ENCODE data around the gene TANC1.
"Not testable (repeated sequence)": the region's sequence is repeated elsewhere in the genome, so short reads cannot be mapped to it uniquely, and the experiment has no call there.

Gene TANC1

GRCh38 chr2:159032580-159032979, 64.1 kb downstream of the TANC1 start:
- no peak for DNase-seq

- DNase-seq, result no peak
Measured at GRCh38 chr2:159034713-159035112, 66.3 kb downstream of the TANC1 start.

- no peak for DNase-seq
Measured at GRCh38 chr2:159035790-159036411, 67.5 kb downstream of the TANC1 start.

- not testable (repeated sequence) for DNase-seq
Measured at GRCh38 chr2:159036461-159036860, 68.0 kb downstream of the TANC1 start.

GRCh38 chr2:159041328-159041727, 72.9 kb downstream of the TANC1 start:
- not testable (repeated sequence) for DNase-seq

- DNase-seq, result no peak
Measured at GRCh38 chr2:159042115-159042850, 73.8 kb downstream of the TANC1 start.

GRCh38 chr2:159043710-159044109, 75.3 kb downstream of the TANC1 start:
- DNase-seq, result no peak

GRCh38 chr2:159044804-159045286, 76.4 kb downstream of the TANC1 start:
- DNase-seq, result no peak

- DNase-seq, result no peak
Measured at GRCh38 chr2:159045545-159046454, 77.4 kb downstream of the TANC1 start.

- DNase-seq, result no peak
Measured at GRCh38 chr2:159046966-159047365, 78.5 kb downstream of the TANC1 start.

GRCh38 chr2:159050426-159050825, 82.0 kb downstream of the TANC1 start:
- DNase-seq, result no peak

- DNase-seq, result no peak
Measured at GRCh38 chr2:159051133-159051532, 82.7 kb downstream of the TANC1 start.

GRCh38 chr2:159051661-159052060, 83.2 kb downstream of the TANC1 start:
- DNase-seq, result no peak

GRCh38 chr2:159052157-159052601, 83.7 kb downstream of the TANC1 start:
- DNase-seq, result no peak

- DNase-seq, result no peak
Measured at GRCh38 chr2:159053161-159054031, 85.0 kb downstream of the TANC1 start.

- DNase-seq, result no peak
Measured at GRCh38 chr2:159054032-159054334, 85.5 kb downstream of the TANC1 start.

GRCh38 chr2:159054985-159055384, 86.5 kb downstream of the TANC1 start:
- DNase-seq, result no peak

- no peak for DNase-seq
Measured at GRCh38 chr2:159060518-159060917, 92.1 kb downstream of the TANC1 start.

- no peak for DNase-seq
Measured at GRCh38 chr2:159063677-159064076, 95.2 kb downstream of the TANC1 start.

- DNase-seq, result no peak
Measured at GRCh38 chr2:159064446-159065301, 96.2 kb downstream of the TANC1 start.

- no peak for DNase-seq
Measured at GRCh38 chr2:159065313-159065712, 96.9 kb downstream of the TANC1 start.

- DNase-seq, result no peak
Measured at GRCh38 chr2:159065891-159066290, 97.5 kb downstream of the TANC1 start.

Measured in inflammatory macrophage treated with lipopolysaccharide for 4 hours (primary cell).